ENCODE measurements around the gene ST8SIA5. TPM values are rescaled to one million over a fixed set of nuclear protein-coding genes. Genes with fewer than 3 reads are reported as not detected.

The ST8SIA5 gene
- total and polyA plus RNA-seq, 2 of the 4 experiments (the other 2 are of a cell fraction): 0.03 TPM; not detected in 1

DNA sequence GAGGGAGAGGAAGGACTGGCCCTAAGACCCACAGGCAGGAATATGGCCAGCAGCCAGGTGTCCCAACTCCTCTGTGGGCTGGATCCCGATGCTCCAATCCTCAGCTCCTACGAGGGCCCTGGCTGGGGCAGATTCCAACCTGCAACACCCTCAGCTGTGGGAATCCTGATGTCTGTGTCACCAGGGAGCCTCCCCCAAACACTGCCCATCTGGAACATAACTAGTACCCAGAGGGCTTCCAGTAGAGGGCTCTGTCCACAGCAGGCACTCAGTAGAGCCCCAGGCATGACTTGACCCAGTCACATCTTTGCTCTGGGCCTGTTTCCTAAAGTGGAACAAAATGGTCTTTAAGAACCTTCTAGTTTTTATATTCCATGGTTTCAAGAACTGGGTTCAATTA, 79.2 kb downstream of the ST8SIA5 start:
- TF ChIP-seq, protein P1, sequence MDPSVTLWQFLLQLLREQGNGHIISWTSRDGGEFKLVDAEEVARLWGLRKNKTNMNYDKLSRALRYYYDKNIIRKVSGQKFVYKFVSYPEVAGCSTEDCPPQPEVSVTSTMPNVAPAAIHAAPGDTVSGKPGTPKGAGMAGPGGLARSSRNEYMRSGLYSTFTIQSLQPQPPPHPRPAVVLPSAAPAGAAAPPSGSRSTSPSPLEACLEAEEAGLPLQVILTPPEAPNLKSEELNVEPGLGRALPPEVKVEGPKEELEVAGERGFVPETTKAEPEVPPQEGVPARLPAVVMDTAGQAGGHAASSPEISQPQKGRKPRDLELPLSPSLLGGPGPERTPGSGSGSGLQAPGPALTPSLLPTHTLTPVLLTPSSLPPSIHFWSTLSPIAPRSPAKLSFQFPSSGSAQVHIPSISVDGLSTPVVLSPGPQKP (IDR thresholded peaks at IDR 0.05; ENCODE audit: borderline replicate concordance, low read depth, low read length): no peak
- TF ChIP-seq RFX5 (IDR thresholded peaks at IDR 0.05; ENCODE audit: low read depth, low read length) (no peak), FOS (IDR thresholded peaks at IDR 0.05; ENCODE audit: low read depth, low read length) (no peak)

More for the DNA sequence above, 79.2 kb downstream of the ST8SIA5 start:
- Histone ChIP-seq H2BK120ac (ENCODE audit: low read depth, low read length) (no peak overlapping the region), H2BK5ac (ENCODE audit: low read depth, low read length, poor library complexity, severe bottlenecking) (no peak overlapping the region), H2AK5ac (ENCODE audit: low read depth, low read length) (no peak overlapping the region), H4K20me1 (ENCODE audit: insufficient read depth, low read length) (no peaks in the 10 kb centered on the region), H3K9me3 (ENCODE audit: control insufficient read depth, insufficient read depth, low read length) (no peaks in the 10 kb centered on the region), H2AK9ac (replicated peaks; ENCODE audit: low read depth, low read length, poor library complexity) (no peak overlapping the region), H2AFZ (replicated peaks; ENCODE audit: low read length, poor library complexity) (no peak overlapping the region), H3K23ac (ENCODE audit: low read depth, low read length) (no peak overlapping the region), H3K56ac (ENCODE audit: extremely low read depth, insufficient read depth, low read length) (no peak overlapping the region), H3K27ac (ENCODE audit: insufficient read depth, low read length) (no peak overlapping the region), H3K4me2 (ENCODE audit: low read depth, low read length) (no peak overlapping the region), H4K91ac (ENCODE audit: insufficient read depth, low read depth, low read length) (no peak overlapping the region), H2BK15ac (ENCODE audit: low read depth, low read length) (no peak overlapping the region), H3K9me1 (ENCODE audit: insufficient read depth, low read length) (no peaks in the 10 kb centered on the region; the same call in 1 of the 2 replicates), H3K4me1 (ENCODE audit: control insufficient read depth, insufficient read depth, low read length) (no peaks in the 10 kb centered on the region), H3K14ac (replicated peaks; ENCODE audit: low read depth, low read length) (no peak overlapping the region), H3K4me3 (ENCODE audit: insufficient read depth, low read depth, low read length) (no peak overlapping the region), H4K5ac (ENCODE audit: low read depth, low read length) (no peak overlapping the region), H3K4ac (ENCODE audit: low read depth, low read length) (no peak overlapping the region), H3K36me3 (ENCODE audit: control insufficient read depth, insufficient read depth, low read length) (no peaks in the 10 kb centered on the region), H3K79me1 (ENCODE audit: low read depth in 1 of 2, low read length in 2 of 2) (no peaks in the 10 kb centered on the region), H4K8ac (ENCODE audit: low read depth in 2 of 2, low read length in 2 of 2) (no peak overlapping the region), H3K9ac (ENCODE audit: low read depth, low read length) (no peak overlapping the region), H3K27me3 (ENCODE audit: control insufficient read depth, insufficient read depth, low read length) (peaks cover 3% of the 10 kb centered on the region), H2BK20ac (ENCODE audit: low read depth, low read length) (no peak overlapping the region), H3K18ac (ENCODE audit: low read depth, low read length) (no peak overlapping the region)
- in situ Hi-C loops (cut with MboI; ENCODE audit: low sequenced_read_pairs) (no loop called here), dilution Hi-C loops (cut with HindIII; ENCODE audit: low sequenced_read_pairs, unreplicated experiment) (no loop called here), intact Hi-C loops (cut with micrococcal nuclease) (no loop called here)
- 37% methylated on average over 2 of the region's 2 CpGs; no CpG with 5 or more reads in 1 of the 2 experiments for WGBS, 2 experiments (ENCODE audit: extremely low coverage in 2 of 2, insufficient read length in 1 of 2)
- POLR2A ChIA-PET (ENCODE audit: unreplicated experiment): no interaction called here
- ATAC-seq (ENCODE audit: low read depth): no peak
- no peak for DNase-seq
- CTCF ChIA-PET: interaction anchor here (0.6 kb wide), 1 partner anchor 53 kb away, joined by 3 read pairs; no protein-coding TSS in a partner anchor
- no TSS peak for BruUV-seq (replicated peaks)
